ENCODE measurements around the gene MACO1. TPM values are rescaled to one million over a fixed set of nuclear protein-coding genes. Genes with fewer than 3 reads are reported as not detected.
A peak's percentile ranks its signal among the peaks of the same experiment; 100 is the strongest.

The MACO1 gene
- total and polyA plus RNA-seq, 2 of the 13 experiments (the other 11 are each of a cell fraction or from before 2014, with no cell fraction given): 9.7 to 17.0 TPM

GRCh38 chr1:25530186-25531081, 99.7 kb downstream of the MACO1 start:
- WGBS (ENCODE audit: low lambda C conversion rate): 3% methylated on average over 20 of the region's 22 CpGs
- intact Hi-C loops (cut with micrococcal nuclease; ENCODE audit: unreplicated experiment): no loop called here
- POLR2A ChIA-PET: no interaction called here
- no peak for TF ChIP-seq ZSCAN31 (CRISPR knock-in tag; IDR thresholded peaks at IDR 0.05; ENCODE audit: low read depth)
- TF ChIP-seq ZNF773 (CRISPR knock-in tag; IDR thresholded peaks at IDR 0.05; ENCODE audit: borderline replicate concordance): no peak
- no peak for TF ChIP-seq TBX3 (IDR thresholded peaks at IDR 0.05; ENCODE audit: borderline replicate concordance)
- no peak for TF ChIP-seq DRAP1 (CRISPR knock-in tag; IDR thresholded peaks at IDR 0.05)
- no peak for TF ChIP-seq ZBTB8A (CRISPR knock-in tag; IDR thresholded peaks at IDR 0.05; ENCODE audit: borderline replicate concordance, low read depth)
- no peak for TF ChIP-seq TFE3 (CRISPR knock-in tag; IDR thresholded peaks at IDR 0.05)
- no peak for TF ChIP-seq CSRNP1 (CRISPR knock-in tag; IDR thresholded peaks at IDR 0.05)
- TF ChIP-seq PAWR (CRISPR knock-in tag; IDR thresholded peaks at IDR 0.05; ENCODE audit: borderline replicate concordance): no peak
- peak; percentile 23; the same call in 1 of the 2 replicates for TF ChIP-seq SAP130 (CRISPR knock-in tag; IDR thresholded peaks at IDR 0.05; ENCODE audit: low read depth)
- TF ChIP-seq GLI4 (CRISPR knock-in tag; IDR thresholded peaks at IDR 0.05; ENCODE audit: borderline replicate concordance): no peak
- TF ChIP-seq HDAC1 (CRISPR knock-in tag; IDR thresholded peaks at IDR 0.05): no peak
- no peak for TF ChIP-seq NCOA5 (CRISPR knock-in tag; IDR thresholded peaks at IDR 0.05)
- TF ChIP-seq ISL2 (CRISPR knock-in tag; IDR thresholded peaks at IDR 0.05): no peak
- peak; percentile 35; the same call in 1 of the 2 replicates for TF ChIP-seq FOSL2 (CRISPR knock-in tag; IDR thresholded peaks at IDR 0.05)
- no peak for TF ChIP-seq SMYD3 (CRISPR knock-in tag; IDR thresholded peaks at IDR 0.05)
- TF ChIP-seq TEAD2 (CRISPR knock-in tag; IDR thresholded peaks at IDR 0.05): no peak
- no peak for TF ChIP-seq ZNF619 (CRISPR knock-in tag; IDR thresholded peaks at IDR 0.05)
- peak; percentile 16; the same call in 1 of the 2 replicates for TF ChIP-seq FOXA3 (CRISPR knock-in tag; IDR thresholded peaks at IDR 0.05)
- no peak for TF ChIP-seq REXO4 (CRISPR knock-in tag; IDR thresholded peaks at IDR 0.05; ENCODE audit: borderline replicate concordance)
- no peak for TF ChIP-seq GABPA (IDR thresholded peaks at IDR 0.05; ENCODE audit: low read depth, low read length)
- TF ChIP-seq GABPA (CRISPR knock-in tag; IDR thresholded peaks at IDR 0.05; ENCODE audit: low read depth): no peak
- TF ChIP-seq NPAS2 (CRISPR knock-in tag; IDR thresholded peaks at IDR 0.05; ENCODE audit: borderline replicate concordance): no peak

More at GRCh38 chr1:25530186-25531081, 99.7 kb downstream of the MACO1 start:
- H3K9ac ChIP-seq (ENCODE audit: insufficient read depth, low read depth, low read length): no peak overlapping the region
- H3K4me1 ChIP-seq (ENCODE audit: insufficient read depth, low read length): peaks cover 14% of the 10 kb centered on the region
- DNase-seq (ENCODE audit: low spot score) (peak; percentile 51), ATAC-seq (peak; percentile 53), FAIRE-seq (no peak)
- no TSS peak for BruUV-seq (replicated peaks)
- in situ Hi-C loops (cut with HindIII; ENCODE audit: extremely low pct_ligation_motif_present, low pct_unique_long_range_greater_than_20kb): loop anchor here (5.0 kb wide), 1 partner anchor 37 kb away; no protein-coding TSS in a partner anchor
- H3K27me3 ChIP-seq (ENCODE audit: control insufficient read depth in 1 of 2, insufficient read depth in 2 of 2, low read length in 2 of 2): peaks cover 0 to 8% of the 10 kb centered on the region in 2 experiments; a peak in 3 of 5 replicates
- CTCF ChIA-PET (ENCODE audit: low intra/inter-chr PET ratio, low total read pairs): no interaction called here
- H4K20me1 ChIP-seq (ENCODE audit: insufficient read depth, low read length): no peaks in the 10 kb centered on the region
- H2AFZ ChIP-seq (ENCODE audit: low read length): no peak overlapping the region
- no peaks in the 10 kb centered on the region for H3K79me2 ChIP-seq (ENCODE audit: insufficient read depth, low read length)
- H3K36me3 ChIP-seq (replicated peaks in 1 of 2; ENCODE audit: control insufficient read depth in 1 of 2, insufficient read depth in 2 of 2, low read length in 2 of 2): no peaks in the 10 kb centered on the region
- H3K9me3 ChIP-seq (ENCODE audit: low read length): no peaks in the 10 kb centered on the region
- no peak overlapping the region for H3K27ac ChIP-seq (ENCODE audit: extremely low read length, insufficient read depth, low read length)
- H3K4me3 ChIP-seq (replicated peaks in 1 of 3; ENCODE audit: insufficient read depth in 1 of 3, low read depth in 2 of 3, low read length in 3 of 3): peak overlapping the region in 1 of 3 experiments; percentile 23; a peak in 1 of 6 replicates
- H3K4me2 ChIP-seq (ENCODE audit: low read depth, low read length): peak overlapping the region; percentile 41

All from HepG2 (cell line).